HG02852 (cell line): ENCODE results near the gene ARMC5.
A peak's percentile ranks its signal among the peaks of the same experiment; 100 is the strongest.
"Not testable (repeated sequence)": the region's sequence is repeated elsewhere in the genome, so short reads cannot be mapped to it uniquely, and the experiment has no call there.

ENCODE experiments used
- ATAC-seq: cut with Tn5 transposase; IDR thresholded peaks from one replicate; pipeline ENCODE4 v1.9.1; 2021; ENCODE audit warnings: mild to moderate bottlenecking, moderate library complexity; ENCODE audit not compliant: unreplicated experiment

Gene ARMC5, protein sequence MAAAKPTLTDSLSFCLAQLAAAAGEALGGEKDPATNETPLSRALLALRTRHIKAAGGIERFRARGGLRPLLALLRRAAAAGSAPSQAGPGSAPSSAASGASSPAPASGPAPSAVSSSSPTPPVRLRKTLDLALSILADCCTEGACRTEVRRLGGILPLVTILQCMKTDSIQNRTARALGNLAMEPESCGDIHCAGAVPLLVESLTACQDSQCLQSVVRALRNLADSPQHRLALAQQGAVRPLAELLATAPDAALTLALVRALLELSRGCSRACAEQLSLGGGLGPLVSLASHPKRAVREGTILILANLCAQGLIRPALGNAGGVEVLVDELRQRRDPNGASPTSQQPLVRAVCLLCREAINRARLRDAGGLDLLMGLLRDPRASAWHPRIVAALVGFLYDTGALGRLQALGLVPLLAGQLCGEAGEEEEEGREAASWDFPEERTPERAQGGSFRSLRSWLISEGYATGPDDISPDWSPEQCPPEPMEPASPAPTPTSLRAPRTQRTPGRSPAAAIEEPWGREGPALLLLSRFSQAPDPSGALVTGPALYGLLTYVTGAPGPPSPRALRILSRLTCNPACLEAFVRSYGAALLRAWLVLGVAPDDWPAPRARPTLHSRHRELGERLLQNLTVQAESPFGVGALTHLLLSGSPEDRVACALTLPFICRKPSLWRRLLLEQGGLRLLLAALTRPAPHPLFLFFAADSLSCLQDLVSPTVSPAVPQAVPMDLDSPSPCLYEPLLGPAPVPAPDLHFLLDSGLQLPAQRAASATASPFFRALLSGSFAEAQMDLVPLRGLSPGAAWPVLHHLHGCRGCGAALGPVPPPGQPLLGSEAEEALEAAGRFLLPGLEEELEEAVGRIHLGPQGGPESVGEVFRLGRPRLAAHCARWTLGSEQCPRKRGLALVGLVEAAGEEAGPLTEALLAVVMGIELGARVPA

DNA sequence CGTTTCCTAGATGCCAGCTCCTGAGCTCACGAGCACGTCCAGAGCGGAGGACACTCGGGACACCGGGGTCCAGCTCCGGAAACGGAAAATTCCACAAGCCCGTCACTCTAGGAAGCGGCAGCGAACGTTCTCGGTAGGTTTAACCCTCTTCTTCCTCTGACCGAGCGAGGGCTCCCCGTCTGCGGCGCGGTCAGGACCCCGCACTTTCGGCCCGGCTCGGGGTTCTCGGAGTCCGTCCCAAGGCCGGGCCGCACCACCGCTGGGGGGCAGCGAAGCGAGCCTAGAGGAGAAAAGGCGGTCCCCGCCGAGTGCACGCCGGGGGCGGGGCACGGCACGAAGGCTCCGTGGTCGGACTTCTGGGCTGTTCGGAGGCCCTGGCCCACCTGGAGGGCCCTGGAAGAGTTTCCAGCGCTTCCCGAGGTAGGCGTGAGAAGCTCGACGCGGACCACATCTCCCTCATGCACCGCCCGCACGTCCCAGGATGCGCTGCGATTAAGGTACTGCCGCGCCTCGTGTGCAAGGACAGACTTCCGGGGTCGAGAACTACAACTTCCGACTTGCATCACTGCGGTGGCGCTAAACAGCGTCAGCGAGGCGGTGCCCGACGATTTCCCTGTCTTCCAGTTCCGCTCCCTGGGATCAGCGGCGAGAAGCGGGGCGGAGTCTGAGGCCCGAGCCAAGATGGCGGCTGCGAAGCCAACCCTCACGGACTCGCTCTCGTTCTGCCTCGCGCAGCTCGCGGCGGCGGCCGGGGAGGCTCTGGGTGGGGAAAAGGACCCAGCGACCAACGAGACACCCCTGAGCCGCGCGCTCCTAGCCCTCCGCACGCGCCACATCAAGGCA is at the start of gene ARMC5:
ARMC5 (plus strand) TSS at position 658 of the 843 bp plus-strand sequence; CDS start at position 682, 24 bp downstream.
- ATAC-seq = peak; percentile 75

DNA sequence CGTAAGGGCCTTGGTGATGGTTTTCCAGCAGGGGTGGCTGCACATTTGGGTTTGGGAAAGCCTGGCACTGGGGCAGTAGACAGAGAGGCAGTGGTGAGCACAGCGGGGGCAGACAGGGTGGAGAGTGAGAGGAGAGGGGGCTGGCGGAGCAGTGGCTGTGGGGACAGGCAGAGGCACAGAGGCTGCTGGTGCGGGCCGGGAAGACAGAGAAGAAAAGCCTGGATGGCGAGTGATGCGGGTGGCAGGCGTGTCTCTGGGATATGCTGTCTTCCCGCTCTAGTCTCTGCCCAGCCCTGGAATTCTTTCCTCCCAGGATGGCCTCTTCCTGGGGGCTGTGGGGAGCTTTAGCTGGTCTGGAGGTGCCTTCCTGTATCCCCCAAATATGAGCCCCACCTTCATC is 49.2 kb upstream of the ARMC5 start:
- no peak for ATAC-seq

DNA sequence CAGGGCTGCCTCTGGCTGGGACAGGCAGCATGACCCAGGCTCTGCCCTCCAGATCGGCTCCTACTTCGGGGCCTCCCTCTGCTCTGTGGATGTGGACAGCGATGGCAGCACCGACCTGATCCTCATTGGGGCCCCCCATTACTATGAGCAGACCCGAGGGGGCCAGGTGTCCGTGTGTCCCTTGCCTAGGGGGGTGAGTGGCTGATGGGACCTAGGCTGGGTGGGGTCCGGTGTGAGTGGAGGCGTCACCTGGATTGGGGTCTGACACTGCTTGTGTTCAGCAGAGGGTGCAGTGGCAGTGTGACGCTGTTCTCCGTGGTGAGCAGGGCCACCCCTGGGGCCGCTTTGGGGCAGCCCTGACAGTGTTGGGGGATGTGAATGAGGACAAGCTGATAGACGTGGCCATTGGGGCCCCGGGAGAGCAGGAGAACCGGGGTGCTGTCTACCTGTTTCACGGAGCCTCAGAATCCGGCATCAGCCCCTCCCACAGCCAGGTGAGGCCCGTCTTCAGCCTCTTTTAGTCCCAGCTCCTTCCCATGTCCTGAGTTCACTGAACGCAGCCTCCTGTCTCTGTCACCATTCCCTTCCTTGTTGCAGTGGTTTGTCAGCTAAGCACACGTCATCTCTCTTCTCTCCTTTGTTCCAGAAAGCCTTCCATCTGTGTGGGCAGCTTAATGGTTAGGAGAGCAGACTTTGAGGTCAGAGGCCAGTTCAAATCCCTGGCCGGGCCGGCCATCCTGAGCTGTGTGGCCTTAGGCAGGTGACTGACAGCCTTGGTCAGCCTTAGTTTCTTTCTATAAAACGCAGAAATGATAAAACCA is 48.1 kb upstream of the ARMC5 start:
- ATAC-seq = no peak

DNA sequence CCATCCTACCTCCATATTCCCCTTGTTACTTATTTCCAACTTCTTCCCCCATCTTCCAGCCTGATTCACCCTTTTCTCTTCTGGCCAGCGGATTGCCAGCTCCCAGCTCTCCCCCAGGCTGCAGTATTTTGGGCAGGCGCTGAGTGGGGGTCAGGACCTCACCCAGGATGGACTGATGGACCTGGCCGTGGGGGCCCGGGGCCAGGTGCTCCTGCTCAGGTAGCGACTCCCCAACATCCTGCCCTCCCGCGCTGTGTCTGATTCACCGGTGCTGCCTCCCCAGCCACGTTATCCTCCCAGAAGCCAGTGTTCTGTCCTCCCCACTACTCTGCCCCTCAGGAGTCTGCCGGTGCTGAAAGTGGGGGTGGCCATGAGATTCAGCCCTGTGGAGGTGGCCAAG is 46.6 kb upstream of the ARMC5 start:
- ATAC-seq = no peak

DNA sequence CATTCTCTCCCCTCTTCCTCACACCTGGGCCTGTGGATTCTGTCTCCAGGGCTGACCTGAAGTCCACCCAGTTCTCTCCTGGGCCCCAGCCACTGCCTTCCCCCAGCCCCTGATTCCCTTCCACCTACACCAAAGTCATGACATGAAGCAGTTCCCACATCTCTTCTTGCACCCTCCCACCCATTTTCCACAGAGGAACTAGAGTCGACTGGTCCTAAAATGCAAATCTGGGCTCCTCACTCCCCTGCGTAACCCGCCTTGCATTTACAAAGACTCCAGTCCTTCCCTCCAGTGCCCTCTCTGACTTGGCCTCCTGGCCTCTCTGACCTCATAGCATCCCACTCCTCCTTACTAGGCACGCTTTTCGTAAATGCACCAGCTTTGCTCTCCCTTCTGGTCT is 45.9 kb upstream of the ARMC5 start:
- ATAC-seq = no peak

DNA sequence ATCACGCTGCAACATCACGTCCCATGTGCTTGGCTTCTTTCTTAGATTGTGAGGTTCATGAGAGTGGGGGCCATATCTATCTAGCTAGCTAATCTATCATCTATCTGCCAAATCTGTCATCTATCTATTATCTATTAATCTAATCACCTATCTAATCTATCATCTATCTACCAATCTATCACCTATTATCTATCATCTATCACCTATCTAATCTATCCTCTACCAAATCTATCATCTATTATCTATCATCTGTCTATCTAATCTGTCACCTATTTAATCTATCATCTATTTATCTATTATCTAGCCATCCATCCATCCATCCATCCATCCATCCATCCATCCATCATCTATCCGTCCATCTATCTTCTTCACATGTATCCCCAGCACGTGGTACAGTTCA is 45.4 kb upstream of the ARMC5 start:
- no peak for ATAC-seq

DNA sequence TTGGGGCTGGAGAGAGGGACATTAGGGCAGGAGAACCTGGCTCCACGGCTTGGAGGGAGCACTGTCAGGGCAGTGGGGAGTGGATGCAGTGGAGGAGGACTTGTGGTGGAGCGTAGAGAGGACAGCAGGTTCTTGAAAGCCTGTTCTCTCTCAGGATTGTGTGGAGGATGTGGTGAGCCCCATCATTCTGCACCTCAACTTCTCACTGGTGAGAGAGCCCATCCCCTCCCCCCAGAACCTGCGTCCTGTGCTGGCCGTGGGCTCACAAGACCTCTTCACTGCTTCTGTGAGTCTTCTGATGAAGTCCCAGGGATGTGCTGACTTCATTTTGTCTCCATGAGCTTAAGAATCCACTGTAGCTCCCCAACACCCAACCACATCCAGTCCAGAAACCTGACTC is 44.6 kb upstream of the ARMC5 start:
- no peak for ATAC-seq

DNA sequence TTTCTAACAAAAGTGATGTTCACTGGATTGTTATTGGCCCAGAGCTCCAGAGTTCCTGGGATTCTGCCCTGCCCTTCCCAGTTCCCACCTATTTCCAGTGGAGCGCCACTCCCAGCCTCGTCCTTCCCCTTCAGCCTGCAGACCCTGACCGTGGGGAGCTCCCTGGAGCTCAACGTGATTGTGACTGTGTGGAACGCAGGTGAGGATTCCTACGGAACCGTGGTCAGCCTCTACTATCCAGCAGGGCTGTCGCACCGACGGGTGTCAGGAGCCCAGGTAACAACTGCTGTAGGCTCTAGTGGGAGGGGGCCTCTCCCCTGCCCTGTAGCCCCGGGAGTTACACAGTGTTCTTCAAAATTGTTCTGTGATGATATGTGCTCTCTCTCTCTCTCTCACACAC is 42.9 kb upstream of the ARMC5 start:
- ATAC-seq = no peak

DNA sequence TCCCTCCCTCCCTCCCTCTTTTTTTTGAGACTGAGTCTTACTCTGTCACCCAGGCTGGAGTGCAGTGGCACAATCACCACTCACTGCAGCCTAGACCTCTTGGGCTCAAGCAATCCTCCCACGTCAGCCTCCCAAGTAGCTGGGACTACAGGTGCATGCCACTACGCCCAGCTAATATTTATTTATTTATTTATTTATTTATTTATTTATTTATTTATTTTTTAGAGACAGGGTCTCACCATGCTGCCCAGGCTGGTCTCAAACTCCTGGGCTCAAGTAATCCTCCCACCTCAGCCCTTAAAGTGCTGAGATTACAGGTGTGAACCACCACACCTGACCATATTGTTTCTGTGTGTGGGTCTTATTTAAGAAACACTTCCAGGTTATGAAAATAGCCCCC is 42.3 kb upstream of the ARMC5 start:
- ATAC-seq = not testable (repeated sequence)

DNA sequence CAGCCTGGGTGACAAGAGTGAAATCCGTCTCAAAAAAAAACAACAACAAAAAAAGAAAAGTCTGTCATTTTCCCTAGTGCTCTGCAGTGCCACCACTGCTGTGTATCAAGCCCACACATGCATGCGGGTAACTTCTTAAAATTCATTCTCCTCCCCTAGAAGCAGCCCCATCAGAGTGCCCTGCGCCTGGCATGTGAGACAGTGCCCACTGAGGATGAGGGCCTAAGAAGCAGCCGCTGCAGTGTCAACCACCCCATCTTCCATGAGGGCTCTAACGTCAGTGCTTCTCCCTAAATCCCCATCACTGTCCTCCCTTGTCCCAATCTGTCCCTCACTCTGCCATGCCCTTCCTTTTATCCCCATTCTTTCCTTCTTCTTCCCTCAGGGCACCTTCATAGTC is 41.4 kb upstream of the ARMC5 start:
- ATAC-seq = no peak

DNA sequence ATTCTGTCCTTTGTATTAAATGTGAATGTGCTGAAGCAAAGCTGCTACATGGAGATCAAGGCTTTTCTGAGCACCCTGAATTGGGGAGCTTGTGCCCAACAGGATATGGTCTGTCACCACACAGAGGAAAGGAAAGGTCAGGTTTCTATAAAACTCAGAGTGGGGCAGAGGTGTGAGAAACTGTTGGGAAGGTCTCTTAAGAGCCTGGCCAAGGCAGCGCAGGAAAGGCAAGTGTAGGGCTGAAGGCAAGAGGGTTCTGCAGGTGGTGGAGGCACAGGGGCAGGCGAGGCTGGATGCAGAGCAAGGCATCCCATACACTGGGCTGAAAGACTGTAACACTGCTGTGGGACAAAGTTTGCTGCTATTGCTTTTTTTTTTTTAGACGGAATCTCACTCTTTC is 39.3 kb upstream of the ARMC5 start:
- no peak for ATAC-seq

DNA sequence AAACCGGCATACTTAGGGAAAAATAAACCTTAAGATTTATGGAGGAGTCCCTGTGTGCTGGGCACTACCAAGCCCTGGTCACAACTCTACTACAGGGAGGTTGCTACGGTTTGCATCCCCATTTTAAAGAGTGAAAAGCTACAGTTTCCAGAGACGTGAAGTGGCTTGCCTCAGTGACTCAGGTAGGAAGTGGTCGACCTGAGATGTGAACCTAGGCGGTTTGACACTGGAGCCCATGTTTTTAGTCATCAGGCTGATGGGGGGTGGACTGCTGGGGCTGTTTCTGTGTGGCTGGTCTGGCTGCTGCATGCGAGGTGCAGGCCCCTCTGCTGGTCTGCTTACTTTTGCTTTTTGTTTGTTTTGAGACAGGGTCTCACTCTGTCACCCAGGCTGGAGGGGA is 37.7 kb upstream of the ARMC5 start:
- no peak for ATAC-seq

DNA sequence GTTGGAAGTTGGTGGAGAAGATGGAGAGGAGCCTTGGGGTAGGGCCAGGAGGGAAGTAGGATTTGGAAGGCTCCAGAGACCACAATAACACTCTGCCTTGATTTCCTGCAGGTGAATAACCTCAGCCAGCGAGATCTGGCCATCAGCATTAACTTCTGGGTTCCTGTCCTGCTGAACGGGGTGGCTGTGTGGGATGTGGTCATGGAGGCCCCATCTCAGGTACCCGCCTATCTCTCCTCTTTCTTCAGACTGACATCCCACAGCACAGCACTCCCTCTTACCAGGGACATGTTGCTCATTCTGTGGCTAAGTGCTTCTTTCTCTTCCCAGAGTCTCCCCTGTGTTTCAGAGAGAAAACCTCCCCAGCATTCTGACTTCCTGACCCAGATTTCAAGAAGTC is 36.1 kb upstream of the ARMC5 start:
- ATAC-seq = no peak

DNA sequence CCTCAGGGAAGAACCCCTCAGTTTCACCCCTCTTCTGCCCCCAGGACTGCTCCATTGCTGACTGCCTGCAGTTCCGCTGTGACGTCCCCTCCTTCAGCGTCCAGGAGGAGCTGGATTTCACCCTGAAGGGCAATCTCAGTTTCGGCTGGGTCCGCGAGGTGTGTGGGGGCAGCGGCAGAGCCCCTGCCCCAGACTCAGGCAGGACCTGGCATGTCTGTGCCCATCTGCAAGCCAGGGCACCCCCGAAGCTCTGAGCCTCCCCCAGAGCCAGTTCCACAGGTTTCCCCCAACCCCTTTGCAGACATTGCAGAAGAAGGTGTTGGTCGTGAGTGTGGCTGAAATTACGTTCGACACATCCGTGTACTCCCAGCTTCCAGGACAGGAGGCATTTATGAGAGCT is 35.5 kb upstream of the ARMC5 start:
- no peak for ATAC-seq

DNA sequence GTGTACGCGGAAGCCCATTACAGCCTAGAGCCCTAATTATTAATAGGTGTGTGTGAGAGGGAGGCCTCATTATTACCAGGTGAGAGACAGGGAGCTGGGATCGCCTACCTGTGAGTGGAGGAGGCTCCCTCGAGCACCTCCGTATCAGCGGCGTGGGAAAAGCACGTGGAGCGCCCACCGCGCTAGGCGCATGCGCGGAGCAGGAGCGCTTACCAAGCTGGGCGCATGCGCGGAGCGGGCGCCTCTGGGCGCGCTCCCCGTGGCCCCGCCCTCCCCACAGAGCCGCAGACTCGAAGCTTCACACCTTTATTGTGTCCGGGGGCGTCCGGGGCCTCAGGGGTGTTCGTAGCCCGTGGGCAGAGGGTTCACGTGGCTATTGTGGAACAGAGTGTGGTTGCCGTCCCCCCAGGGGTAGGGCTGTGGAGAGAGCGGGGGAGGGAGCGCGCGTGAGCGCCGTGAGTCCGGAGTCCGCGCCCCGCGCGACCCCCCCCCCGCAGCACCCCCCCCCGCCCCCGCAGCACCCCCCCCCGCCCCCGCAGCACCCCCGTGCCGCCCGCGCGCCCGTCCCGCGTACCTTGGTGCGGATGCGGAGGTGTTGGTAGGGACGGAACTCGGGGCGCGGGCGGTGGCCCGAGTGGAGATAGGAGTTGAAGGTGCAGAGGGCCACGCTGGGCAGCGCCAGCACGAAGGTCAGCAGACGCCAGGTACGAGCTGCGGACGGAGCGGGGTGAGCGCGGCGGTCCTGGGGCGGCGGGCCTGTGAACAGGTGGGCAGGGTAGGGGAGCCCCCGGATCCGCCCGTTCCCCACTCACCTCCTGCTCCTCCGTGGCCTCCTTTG is 31.6 kb upstream of the ARMC5 start:
- ATAC-seq = no peak

DNA sequence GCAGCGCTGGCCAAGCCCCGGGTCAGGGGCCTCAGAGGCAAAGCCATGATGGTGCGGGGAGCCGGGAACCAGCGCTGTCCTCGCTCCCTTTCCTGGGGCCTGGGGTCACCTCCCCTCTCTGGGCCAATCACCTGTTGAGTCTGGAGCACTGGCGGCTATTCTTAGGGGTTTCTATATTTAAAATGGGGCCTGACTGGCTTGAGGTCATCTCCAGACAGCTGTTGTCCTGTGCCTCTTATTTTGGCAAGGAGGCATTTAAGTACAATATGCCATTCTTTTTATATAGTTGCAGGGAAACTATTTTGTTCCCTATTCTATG is 31.1 kb upstream of the ARMC5 start, which contains the start of gene COX6A2:
COX6A2 (minus strand) TSS at position 82 of the 319 bp plus-strand sequence; CDS start at position 47, 35 bp downstream.
- no peak for ATAC-seq

DNA sequence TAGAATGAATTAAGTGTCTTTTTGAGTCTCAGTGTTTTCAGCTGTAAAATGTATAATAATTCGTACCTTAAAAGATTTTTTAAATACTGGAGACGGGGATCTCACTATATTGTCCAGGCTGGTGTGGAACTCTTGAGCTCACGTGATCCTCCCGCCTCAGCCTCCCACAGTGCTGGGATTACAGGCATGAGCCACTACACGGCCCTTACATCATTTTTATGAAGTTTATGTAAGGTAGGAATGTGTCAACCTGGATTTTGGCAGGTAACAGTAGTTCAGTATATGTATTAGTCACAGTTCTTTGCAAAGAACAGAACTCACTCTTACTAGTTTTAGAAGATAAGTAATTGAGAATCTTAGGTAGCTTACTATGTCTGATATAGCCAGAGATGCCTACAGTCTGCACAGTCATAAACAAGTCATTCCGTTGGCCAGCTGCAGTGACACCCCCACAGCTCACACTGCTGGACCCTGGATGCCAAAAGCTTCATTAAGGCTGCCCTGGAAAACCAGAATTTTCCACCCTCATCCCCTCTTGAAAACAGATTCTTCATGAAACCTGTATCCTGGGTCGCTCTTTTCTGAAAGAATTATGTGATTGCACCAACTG is 30.6 kb upstream of the ARMC5 start:
- no peak for ATAC-seq

DNA sequence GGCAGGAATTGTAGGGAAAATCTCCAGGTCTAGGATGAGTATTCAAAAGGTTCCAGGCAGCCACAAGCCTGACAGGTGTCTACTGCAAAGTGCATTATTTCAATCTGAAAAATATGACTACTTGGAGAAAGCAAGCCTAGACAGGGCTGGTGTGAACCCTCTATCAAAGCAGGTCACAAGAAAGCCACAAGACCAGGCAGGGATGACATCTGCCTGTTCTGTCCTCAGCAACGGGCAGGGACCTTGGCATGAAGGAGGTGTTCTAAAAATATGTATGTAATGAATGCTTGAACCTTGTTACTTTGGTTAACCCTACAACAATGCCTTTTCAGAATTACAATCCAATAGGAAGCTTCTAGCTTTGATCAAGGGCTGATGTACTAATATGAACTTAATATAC is 30.0 kb upstream of the ARMC5 start:
- no peak for ATAC-seq

DNA sequence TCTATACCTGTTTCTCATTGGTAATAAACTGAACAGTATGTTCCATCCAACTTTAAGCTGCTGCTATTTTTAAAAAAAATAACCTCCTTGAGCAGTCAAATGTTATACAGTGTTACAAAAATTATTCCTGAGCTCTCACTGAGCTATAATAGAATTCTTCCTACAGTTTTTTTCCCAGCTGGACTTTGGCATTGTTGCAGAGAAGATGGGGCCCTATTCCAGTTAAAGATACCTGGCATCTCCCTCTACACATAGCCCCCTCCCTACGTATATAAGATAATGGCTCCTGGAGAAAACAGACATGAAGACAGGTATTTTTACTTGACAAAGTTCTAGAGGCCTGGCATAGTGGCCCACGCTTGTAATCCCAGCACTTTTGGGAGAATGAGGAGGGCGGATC is 29.5 kb upstream of the ARMC5 start:
- ATAC-seq = no peak
